CD4-positive, alpha-beta T cell treated with Interleukin-17A for 4 hours (primary cell): ENCODE results near the gene MYO1G.
"Not testable (repeated sequence)": the region's sequence is repeated elsewhere in the genome, so short reads cannot be mapped to it uniquely, and the experiment has no call there.

Source experiments
- DNase-seq: peaks from one replicate; pipeline ENCODE4 v3.0.0-alpha.2; 2020; ENCODE audit warnings: mixed read lengths

MYO1G gene

DNA sequence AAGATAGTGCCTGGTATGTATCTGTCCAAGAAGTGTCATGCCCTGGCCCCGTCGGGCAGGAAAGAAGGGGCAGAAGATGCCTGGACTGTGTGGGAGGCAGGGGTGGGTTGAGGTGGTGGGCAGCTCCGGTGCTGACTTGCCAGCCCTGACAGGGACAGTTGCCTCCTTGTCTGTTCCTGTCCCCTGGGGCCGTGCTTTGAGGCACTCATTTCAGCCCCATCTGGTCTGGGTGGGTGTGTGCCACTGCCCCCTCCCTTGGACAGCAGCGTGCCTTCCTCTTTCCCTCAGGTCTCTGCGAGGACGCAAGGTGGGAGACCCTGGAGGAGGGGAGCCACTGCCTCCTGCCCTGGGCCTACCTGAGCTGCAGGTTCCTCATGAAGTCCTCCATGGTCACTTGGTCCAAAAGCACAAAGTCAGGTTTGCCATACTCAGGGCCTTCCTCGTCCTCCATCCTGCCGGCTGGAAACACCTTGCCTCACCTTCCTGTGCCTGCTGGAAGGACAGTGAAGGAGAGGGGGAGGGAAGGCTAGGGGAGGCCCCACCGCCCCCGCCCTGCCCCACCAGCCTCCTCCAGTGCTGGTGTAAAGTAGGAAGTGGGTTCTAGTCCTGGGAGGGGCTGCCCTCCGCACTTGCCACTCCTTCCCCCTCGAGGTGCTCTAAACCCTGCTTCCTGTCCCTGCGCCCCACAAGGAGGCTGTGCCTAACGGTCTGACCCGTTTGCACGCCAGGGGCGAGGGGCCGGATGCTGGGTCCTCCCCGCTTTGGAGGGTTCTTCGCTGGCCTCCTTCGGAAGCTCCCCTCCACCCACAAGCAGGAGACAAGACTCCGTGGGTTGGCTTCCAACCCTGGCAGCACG, at the start of gene MYO1G:
Gene MYO1G, minus strand, starts transcription at position 505 of the 856 bp plus-strand sequence. Its CDS starts 54 bp downstream, at position 451.
- peak; percentile 91 for DNase-seq

- DNase-seq: peak; percentile 54
Observed at GRCh38 chr7:45028138-45028919, 49.5 kb upstream of the MYO1G start.

DNA sequence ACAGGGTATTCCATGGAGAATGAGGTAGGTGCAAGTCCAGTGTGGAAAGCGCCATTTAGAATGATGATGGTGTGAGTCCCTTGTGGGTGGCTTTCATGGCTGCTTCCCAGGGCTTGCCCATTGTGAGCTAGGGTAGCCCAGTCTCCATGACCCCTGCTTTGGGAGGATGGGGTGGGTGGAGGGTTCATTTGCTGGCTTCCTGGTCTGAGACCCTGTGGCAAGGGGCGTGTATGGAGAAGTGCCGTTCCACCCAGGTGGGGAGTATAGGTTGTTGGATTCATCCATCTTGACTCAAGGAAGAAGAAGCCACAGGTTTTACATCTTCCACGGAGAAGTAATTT, 48.9 kb upstream of the MYO1G start:
- peak; percentile 22 for DNase-seq

GRCh38 chr7:45026984-45027773, 48.4 kb upstream of the MYO1G start:
- DNase-seq: peak; percentile 62

DNA sequence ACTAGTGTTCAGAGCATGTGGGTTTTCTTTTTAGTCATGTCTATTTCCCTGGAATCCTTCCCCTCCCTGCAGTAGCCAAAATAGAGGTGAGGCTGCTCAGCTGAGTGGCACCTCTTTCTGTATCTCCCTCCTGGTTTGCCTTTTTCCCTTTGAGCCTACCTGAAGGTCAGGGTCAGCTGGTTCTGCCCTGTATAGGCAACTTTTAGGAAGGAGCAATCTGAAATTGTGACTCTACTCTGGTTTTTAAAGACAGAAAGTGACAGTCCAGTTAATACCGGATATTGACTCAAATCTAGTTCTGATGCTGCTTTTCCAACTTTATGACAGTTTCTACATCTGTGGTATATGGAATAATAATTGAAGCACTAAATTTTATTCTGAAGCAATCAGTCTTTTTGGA, 47.2 kb upstream of the MYO1G start:
- no peak for DNase-seq

DNA sequence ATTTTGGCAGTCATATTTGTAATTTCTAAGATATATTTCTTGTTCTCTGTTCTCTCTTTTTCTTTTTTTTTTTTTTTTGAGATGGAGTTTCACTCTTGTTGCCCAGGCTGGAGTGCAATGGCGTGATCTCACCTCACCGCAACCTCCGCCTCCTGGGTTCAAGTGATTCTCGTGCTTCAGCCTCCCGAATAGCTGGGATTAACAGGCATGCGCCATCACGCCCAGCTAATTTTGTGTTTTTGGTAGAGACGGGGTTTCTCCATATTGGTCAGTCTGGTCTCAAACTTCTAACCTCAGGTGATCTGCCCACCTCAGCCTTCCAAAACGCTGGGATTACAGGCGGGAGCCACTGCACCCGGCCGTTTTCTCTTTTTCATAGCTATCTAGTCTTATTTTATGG, 46.7 kb upstream of the MYO1G start:
- not testable (repeated sequence) for DNase-seq

DNA sequence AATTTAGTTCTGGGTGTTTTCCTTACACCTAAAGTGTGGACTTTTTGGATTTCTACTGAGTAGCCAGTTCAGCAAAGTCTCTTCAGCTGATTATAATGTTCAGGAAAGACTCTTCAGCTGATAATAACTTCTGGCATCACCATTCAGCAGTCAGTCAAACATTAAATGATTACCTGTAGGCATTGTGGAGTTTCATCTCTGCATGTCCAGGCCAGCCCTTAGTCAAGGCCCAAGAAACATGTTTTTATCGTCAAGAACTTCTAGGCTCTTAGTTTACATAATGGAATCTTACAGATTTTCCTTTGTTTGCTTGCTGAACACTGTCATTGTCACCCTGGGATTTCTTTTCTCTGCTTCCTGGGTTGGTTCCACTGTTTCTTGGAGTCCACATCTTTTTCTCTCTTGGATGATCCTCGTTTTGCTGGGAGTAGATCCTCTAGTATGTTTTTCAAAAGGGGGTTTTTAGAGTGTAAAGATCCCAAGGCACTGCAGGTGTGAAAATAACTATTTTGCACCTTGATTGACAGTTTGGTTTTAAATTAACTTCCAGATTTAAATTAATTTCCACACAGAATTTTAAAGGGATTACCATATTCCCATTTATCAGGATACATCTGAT, 45.4 kb upstream of the MYO1G start:
- no peak for DNase-seq

DNA sequence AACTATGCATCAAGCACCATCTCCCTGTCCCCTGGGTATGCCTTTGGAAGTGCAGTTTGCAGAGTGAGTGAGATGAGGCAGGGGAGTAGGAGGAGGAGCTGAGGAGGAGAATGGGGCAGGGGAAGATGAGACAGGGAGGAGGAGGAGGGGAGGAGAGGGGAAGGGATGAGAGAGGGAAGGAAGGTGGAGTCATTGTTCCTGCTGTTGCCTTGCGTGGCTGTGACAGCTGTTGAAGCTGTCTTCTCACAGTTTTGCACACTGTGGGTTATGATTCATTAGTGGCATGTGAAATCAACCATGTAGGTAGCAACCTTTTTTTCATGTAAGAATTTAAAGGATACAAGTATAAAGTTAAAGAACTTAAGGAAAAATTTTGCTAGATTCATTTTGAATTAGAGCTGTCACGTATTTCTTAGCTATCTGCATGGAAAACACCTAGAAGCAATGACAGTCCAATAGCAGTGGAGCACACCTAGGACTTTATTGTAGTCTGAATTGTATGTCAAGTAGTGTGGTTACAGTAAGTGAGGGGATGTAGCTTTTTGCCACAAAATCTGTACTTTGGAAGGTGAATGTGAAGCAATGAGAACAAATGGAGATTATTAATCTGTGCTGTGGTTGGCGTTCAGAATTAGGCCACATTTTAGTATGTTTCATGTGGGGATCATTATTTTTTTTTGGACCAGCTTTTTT, 42.9 kb upstream of the MYO1G start:
- peak; percentile 46 for DNase-seq

DNA sequence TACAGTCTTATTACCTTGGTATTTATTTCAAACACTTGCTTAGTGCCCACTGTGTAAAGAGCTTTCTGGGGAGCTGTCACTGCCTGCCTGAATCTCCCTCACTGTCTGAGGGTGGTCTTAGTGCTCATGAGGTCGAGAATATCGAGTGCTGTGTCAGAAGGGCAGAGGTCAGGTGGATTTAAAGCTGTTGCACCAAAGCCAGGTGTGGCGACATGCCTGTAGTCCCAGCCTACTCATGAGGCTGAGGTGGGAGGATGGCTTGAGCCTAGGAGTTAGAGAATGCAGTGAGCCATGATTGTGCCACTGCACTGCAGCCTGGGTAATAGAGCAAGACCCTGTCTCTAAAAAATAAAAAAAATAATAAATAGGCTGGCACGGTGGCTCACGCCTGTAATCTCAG, 42.1 kb upstream of the MYO1G start:
- DNase-seq: no peak

DNA sequence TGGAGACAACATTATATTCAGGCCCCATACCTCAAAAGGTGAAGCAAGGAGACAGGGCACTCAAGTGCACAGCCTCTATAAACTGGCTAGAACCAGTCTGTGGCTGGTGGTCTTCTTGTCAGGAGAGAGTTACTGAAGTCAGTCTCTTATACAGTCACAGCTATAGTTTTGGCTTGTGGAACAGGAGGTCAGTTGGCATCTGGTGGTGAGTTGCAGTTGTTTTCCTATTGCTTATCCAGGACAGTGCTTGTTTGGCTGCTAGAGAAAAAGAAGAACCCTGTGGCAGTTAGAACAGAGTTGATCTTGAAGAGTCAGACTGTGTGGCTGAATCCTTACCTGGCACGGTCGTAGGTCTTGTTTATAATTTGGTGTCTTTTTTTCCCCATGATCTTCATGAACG, 38.4 kb upstream of the MYO1G start:
- DNase-seq: no peak

DNA sequence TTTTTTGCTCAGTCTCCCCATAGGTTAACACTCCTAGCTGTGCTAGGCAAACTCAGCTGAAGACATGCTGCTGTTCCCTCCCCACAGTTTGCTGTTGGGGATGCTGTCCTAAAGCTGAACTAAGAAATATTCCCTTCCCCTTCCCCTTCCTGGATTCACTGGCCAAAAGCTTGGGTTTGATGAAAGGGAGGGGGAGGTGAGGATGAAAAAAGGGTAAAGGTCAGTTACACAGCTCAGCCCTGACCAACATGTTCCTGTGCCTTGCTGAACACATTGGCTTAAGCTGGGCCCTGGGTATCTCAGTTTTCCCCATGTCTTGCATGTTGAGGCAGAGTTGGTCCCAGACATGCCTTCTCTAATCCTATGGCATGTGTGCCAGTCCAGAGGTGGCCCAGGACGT, 36.5 kb upstream of the MYO1G start:
- no peak for DNase-seq

DNA sequence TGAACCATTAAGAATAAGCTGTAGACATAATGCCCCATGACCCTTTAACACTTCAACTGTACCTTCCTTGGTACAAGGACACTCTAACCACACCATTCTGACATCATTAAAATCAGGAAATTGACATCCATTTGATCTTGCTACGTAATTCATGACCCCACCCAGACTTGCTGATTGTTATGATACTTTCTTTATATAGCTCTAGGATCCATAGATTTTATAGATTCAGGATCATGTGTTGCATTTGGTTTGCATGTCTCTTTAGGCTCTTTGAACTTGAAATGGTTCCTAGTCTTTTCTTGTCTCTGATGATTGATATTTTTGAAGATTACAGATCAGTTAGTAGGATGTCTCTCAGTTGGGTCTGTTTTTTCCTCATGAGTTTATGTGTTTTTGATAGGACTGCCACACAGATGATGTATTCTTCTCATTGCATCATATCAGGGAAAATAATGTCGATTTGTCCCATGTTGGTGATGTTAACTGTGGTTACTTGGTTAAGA, 34.7 kb upstream of the MYO1G start:
- no peak for DNase-seq

- DNase-seq: no peak
Observed at GRCh38 chr7:45007571-45008328, 28.9 kb upstream of the MYO1G start.

DNA sequence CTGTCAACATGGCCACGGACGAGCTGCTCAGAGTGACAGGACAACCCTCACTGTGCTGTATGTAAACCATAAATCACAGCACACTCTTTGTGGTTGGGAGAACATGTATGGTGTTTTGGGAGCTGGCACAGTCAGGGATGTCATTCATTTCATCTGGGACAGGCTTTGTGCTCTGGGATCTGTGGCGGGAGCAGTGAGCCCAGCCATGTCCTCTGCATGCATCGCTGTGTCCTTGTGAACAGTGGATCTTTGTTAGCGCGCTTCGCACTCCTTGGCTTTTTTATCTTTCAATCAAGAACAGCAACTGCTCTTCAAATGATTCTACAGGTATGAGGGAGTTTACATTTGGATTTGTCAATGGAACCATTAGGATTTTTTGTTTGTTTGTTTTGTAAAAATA, 28.3 kb upstream of the MYO1G start:
- DNase-seq: no peak

DNA sequence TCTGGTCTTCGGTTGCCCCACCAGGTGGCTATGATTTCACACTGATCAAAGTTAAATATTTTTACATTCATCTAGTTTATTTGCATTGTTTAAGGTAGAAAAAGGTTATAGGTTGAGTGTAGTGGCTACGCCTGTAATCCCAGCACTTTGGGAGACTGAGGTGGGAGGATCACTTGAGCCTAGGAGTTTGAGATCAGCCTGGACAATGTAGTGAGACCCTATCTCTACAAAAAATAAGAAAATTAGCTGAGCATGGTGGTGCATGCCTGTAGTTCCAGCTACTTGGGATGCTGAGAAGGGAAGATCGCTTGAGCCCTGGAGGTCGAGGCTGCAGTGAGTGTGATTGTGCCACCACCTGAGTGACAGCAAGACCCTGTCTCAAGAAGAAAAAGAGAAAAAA, 25.0 kb upstream of the MYO1G start:
- DNase-seq: no peak

DNA sequence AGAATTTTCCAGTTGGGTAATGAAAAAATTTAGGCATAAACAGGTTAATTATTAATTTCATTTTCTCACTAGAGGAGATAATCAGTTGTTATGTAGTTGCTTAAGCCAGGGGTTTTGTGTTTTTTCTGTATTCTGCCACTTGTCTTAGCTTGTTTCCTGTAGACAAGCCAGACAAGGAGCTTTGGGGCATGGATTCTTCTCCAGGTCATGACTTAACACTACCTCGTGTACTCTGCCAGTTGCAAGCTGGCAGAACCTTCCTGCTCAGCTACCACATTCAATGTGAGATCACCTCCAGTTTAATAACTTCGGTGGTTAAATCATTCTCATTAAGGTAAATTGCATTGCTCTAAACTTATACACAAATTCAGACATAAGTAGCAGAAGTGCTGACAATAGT, 23.0 kb upstream of the MYO1G start:
- DNase-seq: no peak

DNA sequence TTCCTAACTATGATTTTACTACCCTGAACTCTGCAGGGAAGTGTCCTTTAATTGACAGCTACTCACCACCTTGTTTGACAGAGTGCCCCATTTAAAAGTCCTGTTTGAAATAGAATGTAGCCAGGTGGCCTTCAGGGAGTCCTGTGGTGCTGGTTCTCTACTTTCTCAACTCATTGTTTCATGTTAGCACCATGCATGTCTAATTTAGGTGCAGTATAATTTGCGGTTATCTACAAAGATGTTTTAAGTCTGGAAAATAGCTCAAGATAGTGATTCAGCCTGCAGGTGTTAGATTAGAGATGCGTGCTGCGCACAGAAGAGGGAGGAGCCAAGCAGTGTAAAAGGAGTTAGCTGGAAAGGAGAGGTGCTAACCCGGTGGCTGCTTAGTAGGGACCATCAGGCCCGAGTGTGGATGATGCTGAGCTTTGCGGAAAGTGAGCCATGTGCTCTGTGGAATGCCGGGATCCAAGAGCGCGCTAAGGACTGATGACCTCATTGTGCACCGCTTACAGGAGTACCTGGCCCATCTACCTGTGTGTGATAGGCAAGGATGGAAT, 22.4 kb upstream of the MYO1G start:
- peak; percentile 78 for DNase-seq

DNA sequence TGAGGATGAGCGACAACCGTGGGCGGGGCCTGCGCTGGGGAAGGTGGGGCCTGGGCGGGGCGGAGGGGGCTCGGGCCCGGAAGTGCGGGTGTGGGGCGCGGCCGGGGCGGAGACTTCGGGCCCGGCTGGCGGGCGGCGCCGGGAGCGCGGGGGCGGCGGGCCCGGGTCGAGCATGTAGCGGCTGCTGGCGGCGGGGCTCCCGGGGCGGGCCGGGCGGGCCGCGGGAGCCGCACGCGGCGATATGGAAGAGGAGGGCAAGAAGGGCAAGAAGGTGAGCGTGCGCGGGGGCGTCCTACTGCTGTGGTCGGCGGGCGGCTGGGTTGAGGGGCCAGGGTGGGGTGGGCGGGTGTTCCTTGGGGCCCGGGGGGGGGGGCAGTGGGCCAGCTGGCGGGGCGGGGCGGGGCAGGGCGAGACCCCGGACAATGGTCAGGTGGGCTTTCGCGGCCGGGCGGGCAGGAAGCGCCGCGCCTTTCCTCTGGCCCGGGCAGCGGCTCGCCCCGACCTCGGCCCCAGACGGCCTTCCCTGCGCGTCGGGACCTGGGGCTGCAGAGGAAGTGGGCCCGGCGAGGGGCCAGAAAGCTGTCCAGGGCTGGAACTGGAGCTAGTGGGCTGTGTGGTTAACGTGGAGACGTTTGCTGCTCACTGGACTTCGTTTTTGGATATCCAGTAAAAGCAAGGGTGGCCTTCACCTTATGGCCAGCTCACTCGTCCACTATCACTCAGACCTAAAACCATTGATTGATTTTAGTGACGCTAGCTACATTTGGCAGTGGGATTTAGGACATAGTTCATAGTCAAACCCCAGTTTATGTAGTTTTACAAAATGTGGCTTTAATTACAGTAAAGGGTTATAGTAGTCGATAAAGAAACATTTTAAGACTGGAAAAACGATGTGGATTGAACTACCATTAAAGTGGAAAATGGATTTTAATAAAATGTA, 21.5 kb upstream of the MYO1G start, which contains the start of gene CCM2:
Gene CCM2, plus strand, starts transcription at position 109 of the 940 bp plus-strand sequence. Its CDS starts 133 bp downstream, at position 242.
- peak; percentile 28 for DNase-seq

GRCh38 chr7:44999245-45000092, 20.7 kb upstream of the MYO1G start:
- DNase-seq: peak; percentile 100
